Measurements from ENCODE around the gene SIK3.

Gene SIK3

DNA sequence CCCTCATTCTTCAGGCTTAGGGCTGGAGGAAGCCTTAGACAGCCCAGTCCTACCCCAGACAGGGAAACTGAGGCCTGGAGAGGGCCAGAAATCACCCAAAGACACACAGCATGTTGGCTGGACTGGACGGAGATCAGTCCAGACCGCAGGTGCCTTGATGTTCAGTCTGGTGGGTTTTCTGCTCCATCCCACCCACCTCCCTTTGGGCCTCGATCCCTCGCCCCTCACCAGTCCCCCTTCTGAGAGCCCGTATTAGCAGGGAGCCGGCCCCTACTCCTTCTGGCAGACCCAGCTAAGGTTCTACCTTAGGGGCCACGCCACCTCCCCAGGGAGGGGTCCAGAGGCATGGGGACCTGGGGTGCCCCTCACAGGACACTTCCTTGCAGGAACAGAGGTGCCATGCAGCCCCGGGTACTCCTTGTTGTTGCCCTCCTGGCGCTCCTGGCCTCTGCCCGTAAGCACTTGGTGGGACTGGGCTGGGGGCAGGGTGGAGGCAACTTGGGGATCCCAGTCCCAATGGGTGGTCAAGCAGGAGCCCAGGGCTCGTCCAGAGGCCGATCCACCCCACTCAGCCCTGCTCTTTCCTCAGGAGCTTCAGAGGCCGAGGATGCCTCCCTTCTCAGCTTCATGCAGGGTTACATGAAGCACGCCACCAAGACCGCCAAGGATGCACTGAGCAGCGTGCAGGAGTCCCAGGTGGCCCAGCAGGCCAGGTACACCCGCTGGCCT is 267.9 kb downstream of the SIK3 start:
- H3K4me3 ChIP-seq (ENCODE audit: control insufficient read depth, low read depth, low read length) = no peak overlapping the region
- DNase-seq (ENCODE audit: low read depth) = no peak
- TF ChIP-seq, protein P1, sequence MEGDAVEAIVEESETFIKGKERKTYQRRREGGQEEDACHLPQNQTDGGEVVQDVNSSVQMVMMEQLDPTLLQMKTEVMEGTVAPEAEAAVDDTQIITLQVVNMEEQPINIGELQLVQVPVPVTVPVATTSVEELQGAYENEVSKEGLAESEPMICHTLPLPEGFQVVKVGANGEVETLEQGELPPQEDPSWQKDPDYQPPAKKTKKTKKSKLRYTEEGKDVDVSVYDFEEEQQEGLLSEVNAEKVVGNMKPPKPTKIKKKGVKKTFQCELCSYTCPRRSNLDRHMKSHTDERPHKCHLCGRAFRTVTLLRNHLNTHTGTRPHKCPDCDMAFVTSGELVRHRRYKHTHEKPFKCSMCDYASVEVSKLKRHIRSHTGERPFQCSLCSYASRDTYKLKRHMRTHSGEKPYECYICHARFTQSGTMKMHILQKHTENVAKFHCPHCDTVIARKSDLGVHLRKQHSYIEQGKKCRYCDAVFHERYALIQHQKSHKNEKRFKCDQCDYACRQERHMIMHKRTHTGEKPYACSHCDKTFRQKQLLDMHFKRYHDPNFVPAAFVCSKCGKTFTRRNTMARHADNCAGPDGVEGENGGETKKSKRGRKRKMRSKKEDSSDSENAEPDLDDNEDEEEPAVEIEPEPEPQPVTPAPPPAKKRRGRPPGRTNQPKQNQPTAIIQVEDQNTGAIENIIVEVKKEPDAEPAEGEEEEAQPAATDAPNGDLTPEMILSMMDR (conservative IDR thresholded peaks at IDR 0.05; ENCODE audit: control insufficient read depth, insufficient read depth, low read depth, low read length) = no peak

GRCh38 chr11:116829525-116830183 is 268.6 kb downstream of the SIK3 start, which contains the start of gene APOC3:
Gene APOC3 (plus strand): TSS chr11:116829907. CDS start chr11:116830583, 676 bp downstream.
- DNase-seq (ENCODE audit: low read depth) = peak; percentile 49
- H3K4me3 ChIP-seq (ENCODE audit: control insufficient read depth, low read depth, low read length) = no peak within 1 kb of the TSS
- TF ChIP-seq, protein P1 (conservative IDR thresholded peaks at IDR 0.05; ENCODE audit: control insufficient read depth, insufficient read depth, low read depth, low read length) = no peak

DNA sequence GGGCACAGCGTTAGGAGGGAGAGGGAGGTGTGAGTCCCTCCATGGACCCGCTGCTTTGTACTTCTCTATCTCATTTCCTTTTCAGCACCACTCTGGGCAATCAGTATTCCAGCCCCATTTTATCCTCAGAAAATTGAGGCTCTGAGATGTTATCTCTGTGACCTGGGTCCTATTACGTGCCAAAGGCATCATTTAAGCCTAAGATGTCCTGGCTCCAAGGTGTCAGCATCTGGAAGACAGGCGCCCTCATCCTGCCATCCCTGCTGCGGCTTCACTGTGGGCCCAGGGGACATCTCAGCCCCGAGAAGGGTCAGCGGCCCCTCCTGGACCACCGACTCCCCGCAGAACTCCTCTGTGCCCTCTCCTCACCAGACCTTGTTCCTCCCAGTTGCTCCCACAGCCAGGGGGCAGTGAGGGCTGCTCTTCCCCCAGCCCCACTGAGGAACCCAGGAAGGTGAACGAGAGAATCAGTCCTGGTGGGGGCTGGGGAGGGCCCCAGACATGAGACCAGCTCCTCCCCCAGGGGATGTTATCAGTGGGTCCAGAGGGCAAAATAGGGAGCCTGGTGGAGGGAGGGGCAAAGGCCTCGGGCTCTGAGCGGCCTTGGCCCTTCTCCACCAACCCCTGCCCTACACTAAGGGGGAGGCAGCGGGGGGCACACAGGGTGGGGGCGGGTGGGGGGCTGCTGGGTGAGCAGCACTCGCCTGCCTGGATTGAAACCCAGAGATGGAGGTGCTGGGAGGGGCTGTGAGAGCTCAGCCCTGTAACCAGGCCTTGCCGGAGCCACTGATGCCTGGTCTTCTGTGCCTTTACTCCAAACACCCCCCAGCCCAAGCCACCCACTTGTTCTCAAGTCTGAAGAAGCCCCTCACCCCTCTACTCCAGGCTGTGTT is 269.4 kb downstream of the SIK3 start:
- H3K4me3 ChIP-seq (ENCODE audit: control insufficient read depth, low read depth, low read length) = no peak overlapping the region
- TF ChIP-seq, protein P1 (conservative IDR thresholded peaks at IDR 0.05; ENCODE audit: control insufficient read depth, insufficient read depth, low read depth, low read length) = no peak
- no peak for DNase-seq (ENCODE audit: low read depth)

DNA sequence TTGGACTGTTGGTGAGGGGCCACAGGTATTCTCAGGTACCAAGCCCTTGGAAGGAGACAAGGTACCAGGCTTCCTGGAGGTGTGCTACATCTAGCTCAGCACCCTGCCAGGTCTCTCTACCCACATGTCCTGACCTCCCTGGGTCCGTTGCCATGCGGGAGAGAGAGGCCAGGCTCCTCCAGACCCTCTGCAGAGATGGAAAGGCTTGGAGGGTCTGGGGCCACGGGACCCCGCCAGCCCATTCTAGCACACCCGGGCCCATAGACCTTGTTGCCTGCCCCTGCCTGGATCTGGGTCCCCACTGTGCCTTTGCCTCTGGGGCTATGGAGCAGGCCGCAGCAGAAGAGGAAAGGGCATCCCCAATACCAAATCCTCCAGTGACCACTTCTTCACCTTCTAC is 270.8 kb downstream of the SIK3 start:
- no peak for DNase-seq (ENCODE audit: low read depth)
- H3K4me3 ChIP-seq (ENCODE audit: control insufficient read depth, low read depth, low read length) = no peak overlapping the region
- TF ChIP-seq, protein P1 (conservative IDR thresholded peaks at IDR 0.05; ENCODE audit: control insufficient read depth, insufficient read depth, low read depth, low read length) = no peak

- DNase-seq (ENCODE audit: low read depth) = no peak
- no peak overlapping the region for H3K4me3 ChIP-seq (ENCODE audit: control insufficient read depth, low read depth, low read length)
- TF ChIP-seq, protein P1 (conservative IDR thresholded peaks at IDR 0.05; ENCODE audit: control insufficient read depth, insufficient read depth, low read depth, low read length) = no peak
Measured at GRCh38 chr11:116826751-116827431, 271.3 kb downstream of the SIK3 start.
